HEK293 (cell line): ENCODE measurements around the gene FAM163A.

Source experiments
- BCL11A ChIP-seq: fragments of 450-650 bp; formaldehyde crosslinking; IDR thresholded peaks from 2 replicates; pipeline ENCODE4 v1.5.1; 2016; ENCODE audit warnings: low read depth, missing biosample characterization, missing genetic modification characterization
- ZBTB20 ChIP-seq: fragments of 450-650 bp; formaldehyde crosslinking; IDR thresholded peaks from 2 replicates; pipeline ENCODE4 v1.5.1; 2016; ENCODE audit warnings: missing biosample characterization, missing genetic modification characterization
- ZNF155 ChIP-seq: fragments of 450-650 bp; formaldehyde crosslinking; IDR thresholded peaks from 2 replicates; pipeline ENCODE4 v1.5.1; 2016; ENCODE audit warnings: missing biosample characterization, missing genetic modification characterization
- ZNF639 ChIP-seq: fragments of 450-650 bp; formaldehyde crosslinking; IDR thresholded peaks from 2 replicates; pipeline ENCODE4 v1.5.1; 2016; ENCODE audit warnings: missing biosample characterization, missing genetic modification characterization
- TF ChIP-seq, protein P1 (sequence below): fragments of 450-650 bp; formaldehyde crosslinking; IDR thresholded peaks from 2 replicates; pipeline ENCODE4 v1.5.1; 2016; ENCODE audit warnings: missing biosample characterization, missing genetic modification characterization
- TF ChIP-seq, protein P2 (sequence below): fragments of 450-650 bp; formaldehyde crosslinking; IDR thresholded peaks from 2 replicates; pipeline ENCODE4 v1.5.1; 2017; ENCODE audit warnings: missing biosample characterization, missing genetic modification characterization
- TF ChIP-seq, protein P3 (sequence below): fragments of 450-650 bp; formaldehyde crosslinking; IDR thresholded peaks from 2 replicates; pipeline ENCODE4 v1.5.1; 2016; ENCODE audit warnings: missing biosample characterization, missing genetic modification characterization, borderline replicate concordance
- TF ChIP-seq, protein P4 (sequence below): fragments of 450-650 bp; formaldehyde crosslinking; optimal IDR thresholded peaks from 2 replicates; pipeline ENCODE3; 2016; ENCODE audit warnings: missing biosample characterization, mild to moderate bottlenecking, missing genetic modification characterization

- TF ChIP-seq, protein P1, sequence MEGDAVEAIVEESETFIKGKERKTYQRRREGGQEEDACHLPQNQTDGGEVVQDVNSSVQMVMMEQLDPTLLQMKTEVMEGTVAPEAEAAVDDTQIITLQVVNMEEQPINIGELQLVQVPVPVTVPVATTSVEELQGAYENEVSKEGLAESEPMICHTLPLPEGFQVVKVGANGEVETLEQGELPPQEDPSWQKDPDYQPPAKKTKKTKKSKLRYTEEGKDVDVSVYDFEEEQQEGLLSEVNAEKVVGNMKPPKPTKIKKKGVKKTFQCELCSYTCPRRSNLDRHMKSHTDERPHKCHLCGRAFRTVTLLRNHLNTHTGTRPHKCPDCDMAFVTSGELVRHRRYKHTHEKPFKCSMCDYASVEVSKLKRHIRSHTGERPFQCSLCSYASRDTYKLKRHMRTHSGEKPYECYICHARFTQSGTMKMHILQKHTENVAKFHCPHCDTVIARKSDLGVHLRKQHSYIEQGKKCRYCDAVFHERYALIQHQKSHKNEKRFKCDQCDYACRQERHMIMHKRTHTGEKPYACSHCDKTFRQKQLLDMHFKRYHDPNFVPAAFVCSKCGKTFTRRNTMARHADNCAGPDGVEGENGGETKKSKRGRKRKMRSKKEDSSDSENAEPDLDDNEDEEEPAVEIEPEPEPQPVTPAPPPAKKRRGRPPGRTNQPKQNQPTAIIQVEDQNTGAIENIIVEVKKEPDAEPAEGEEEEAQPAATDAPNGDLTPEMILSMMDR (tag by site-specific recombination): no peak
- TF ChIP-seq ZBTB20 (tag by site-specific recombination) (no peak), BCL11A (tag by site-specific recombination) (no peak), ZNF155 (tag by site-specific recombination) (no peak), ZNF639 (tag by site-specific recombination) (no peak)
- TF ChIP-seq, protein P2, sequence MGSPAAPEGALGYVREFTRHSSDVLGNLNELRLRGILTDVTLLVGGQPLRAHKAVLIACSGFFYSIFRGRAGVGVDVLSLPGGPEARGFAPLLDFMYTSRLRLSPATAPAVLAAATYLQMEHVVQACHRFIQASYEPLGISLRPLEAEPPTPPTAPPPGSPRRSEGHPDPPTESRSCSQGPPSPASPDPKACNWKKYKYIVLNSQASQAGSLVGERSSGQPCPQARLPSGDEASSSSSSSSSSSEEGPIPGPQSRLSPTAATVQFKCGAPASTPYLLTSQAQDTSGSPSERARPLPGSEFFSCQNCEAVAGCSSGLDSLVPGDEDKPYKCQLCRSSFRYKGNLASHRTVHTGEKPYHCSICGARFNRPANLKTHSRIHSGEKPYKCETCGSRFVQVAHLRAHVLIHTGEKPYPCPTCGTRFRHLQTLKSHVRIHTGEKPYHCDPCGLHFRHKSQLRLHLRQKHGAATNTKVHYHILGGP (tag by site-specific recombination): no peak
- TF ChIP-seq, protein P3, sequence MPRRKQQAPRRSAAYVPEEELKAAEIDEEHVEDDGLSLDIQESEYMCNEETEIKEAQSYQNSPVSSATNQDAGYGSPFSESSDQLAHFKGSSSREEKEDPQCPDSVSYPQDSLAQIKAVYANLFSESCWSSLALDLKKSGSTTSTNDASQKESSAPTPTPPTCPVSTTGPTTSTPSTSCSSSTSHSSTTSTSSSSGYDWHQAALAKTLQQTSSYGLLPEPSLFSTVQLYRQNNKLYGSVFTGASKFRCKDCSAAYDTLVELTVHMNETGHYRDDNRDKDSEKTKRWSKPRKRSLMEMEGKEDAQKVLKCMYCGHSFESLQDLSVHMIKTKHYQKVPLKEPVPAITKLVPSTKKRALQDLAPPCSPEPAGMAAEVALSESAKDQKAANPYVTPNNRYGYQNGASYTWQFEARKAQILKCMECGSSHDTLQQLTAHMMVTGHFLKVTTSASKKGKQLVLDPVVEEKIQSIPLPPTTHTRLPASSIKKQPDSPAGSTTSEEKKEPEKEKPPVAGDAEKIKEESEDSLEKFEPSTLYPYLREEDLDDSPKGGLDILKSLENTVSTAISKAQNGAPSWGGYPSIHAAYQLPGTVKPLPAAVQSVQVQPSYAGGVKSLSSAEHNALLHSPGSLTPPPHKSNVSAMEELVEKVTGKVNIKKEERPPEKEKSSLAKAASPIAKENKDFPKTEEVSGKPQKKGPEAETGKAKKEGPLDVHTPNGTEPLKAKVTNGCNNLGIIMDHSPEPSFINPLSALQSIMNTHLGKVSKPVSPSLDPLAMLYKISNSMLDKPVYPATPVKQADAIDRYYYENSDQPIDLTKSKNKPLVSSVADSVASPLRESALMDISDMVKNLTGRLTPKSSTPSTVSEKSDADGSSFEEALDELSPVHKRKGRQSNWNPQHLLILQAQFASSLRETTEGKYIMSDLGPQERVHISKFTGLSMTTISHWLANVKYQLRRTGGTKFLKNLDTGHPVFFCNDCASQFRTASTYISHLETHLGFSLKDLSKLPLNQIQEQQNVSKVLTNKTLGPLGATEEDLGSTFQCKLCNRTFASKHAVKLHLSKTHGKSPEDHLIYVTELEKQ: no peak
- TF ChIP-seq, protein P4, sequence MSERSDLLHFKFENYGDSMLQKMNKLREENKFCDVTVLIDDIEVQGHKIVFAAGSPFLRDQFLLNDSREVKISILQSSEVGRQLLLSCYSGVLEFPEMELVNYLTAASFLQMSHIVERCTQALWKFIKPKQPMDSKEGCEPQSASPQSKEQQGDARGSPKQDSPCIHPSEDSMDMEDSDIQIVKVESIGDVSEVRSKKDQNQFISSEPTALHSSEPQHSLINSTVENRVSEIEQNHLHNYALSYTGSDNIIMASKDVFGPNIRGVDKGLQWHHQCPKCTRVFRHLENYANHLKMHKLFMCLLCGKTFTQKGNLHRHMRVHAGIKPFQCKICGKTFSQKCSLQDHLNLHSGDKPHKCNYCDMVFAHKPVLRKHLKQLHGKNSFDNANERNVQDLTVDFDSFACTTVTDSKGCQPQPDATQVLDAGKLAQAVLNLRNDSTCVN (tag by site-specific recombination): no peak
Measured at GRCh38 chr1:179820226-179820970, 77.3 kb downstream of the FAM163A start.
